GM19372 (cell line): ENCODE data around the gene RPL28.
"Not testable (repeated sequence)": the region's sequence is repeated elsewhere in the genome, so short reads cannot be mapped to it uniquely, and the experiment has no call there.

ENCODE experiments used
- ATAC-seq: cut with Tn5 transposase; IDR thresholded peaks from one replicate; pipeline ENCODE4 v1.9.1; 2021; ENCODE audit warnings: mild to moderate bottlenecking, low read depth, moderate library complexity; ENCODE audit not compliant: unreplicated experiment

The RPL28 gene

DNA sequence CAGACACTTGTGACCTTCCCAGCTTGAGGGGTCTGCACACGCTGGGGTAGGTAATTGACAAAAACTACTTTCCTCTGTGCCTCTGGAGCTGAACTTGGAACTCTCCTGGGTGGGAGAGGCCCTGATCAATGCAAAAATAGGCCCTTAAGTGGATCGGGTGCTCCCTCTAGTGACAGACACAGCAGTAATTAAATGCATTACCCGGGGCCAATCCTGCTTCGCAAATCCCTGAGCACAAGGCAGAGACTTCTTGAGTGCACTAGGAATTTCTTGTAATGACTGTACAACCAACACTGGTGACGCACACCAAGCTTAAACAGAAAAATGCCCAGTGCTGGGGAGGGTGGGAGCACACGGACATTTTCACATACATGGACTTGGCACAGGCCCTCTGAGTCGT, 32.5 kb downstream of the RPL28 start:
- ATAC-seq = no peak

DNA sequence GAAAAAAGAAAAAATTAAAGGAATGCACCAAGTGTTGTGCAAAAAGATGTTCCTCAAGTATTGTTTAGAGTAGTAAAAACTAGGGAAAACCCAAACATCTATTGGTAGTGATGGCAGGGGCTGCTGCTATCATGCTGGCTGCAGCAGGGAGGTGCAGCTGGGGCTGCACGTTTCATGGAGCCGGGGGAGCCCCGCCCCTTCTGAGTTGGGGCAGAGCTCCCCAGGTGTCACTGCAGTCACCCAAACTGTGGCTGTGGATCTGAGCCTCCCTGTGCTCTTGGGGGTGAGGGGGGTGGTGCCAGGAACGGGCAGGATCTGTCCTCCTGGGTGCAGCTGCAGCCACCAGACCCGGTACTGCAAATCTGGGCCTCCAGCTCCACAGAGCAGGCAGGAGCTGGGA, 33.4 kb downstream of the RPL28 start:
- no peak for ATAC-seq

GRCh38 chr19:55419624-55420236, 34.0 kb downstream of the RPL28 start:
- no peak for ATAC-seq

DNA sequence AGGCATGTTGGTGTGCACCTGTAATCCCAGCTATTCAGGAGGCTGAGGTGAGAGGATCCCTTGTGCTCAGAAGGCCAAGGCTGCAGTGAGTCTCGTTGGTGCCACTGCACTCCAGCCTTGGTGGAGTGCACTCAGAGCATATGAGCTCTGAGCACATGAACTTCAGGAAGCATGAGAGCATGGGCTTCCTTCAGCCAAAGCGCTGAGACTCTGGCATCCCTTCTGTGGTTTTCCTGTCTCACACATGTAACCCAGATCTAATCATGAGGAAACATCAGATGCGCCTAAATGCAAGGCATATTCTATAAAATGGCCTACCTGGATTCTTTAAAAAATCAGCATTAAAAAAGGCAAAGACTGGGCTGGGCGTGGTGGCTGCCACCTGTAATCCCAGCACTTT, 35.5 kb downstream of the RPL28 start:
- not testable (repeated sequence) for ATAC-seq

GRCh38 chr19:55423225-55424005, 37.7 kb downstream of the RPL28 start:
- no peak for ATAC-seq

DNA sequence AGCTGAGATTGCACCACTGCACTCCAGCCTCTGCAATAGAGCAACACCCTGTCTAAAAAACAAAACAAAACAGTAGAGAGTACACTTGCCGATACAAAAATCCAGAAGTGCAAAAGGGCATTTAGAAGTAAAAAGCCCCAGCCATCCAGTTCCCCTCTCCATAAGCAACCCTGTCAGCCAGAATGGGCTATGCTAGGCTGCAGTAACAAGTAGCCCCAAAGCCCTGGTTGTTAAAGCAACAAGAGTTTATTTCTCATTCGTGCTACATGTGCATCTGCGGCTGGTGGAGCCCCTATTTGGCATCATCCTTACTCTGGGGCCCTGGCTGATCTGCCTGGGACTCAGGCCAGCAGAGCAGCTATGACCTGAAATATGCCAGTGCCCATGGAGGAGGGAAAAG, 38.8 kb downstream of the RPL28 start:
- no peak for ATAC-seq

DNA sequence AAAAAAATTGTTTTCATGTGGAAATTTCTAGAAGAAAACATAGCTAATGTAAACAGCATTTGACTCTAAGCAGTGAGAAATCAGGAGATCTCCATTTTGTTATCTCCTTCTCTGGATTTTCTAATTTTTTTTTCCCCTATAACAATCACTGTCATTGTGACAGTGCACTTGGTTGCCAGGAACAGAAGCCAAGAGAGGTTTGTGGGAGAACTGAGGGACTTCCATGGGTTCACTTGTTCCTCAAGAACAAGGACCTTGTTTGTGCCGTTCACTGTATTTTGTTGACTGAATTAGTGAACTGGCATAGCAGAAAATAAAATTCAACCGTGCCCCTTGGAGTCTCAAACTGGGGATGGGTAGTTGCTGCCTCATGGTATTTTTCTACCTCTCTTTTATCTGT, 40.3 kb downstream of the RPL28 start:
- no peak for ATAC-seq

DNA sequence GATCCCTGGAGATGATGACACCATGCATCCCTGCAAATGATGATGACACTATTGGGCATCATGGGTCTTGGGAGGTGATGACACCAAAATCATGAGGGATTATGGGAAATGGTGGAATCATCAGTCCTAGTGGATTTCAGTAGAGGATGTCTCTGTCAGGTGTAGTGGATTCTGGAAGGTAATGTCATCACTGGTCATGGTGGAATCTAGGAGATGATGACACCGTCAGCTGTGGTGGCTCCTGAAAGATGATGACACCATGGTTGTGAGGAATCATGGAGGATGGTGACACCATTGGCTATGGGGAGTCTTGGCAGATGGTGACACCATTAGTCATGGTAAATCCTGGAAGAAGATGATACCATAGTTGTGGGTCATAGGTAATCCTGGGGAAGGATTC, 45.5 kb downstream of the RPL28 start:
- no peak for ATAC-seq

- no peak for ATAC-seq
Measured at GRCh38 chr19:55432241-55432959, 46.7 kb downstream of the RPL28 start.

- no peak for ATAC-seq
Measured at GRCh38 chr19:55433292-55433691, 47.6 kb downstream of the RPL28 start.

GRCh38 chr19:55434356-55434919, 48.7 kb downstream of the RPL28 start:
- ATAC-seq = no peak

DNA sequence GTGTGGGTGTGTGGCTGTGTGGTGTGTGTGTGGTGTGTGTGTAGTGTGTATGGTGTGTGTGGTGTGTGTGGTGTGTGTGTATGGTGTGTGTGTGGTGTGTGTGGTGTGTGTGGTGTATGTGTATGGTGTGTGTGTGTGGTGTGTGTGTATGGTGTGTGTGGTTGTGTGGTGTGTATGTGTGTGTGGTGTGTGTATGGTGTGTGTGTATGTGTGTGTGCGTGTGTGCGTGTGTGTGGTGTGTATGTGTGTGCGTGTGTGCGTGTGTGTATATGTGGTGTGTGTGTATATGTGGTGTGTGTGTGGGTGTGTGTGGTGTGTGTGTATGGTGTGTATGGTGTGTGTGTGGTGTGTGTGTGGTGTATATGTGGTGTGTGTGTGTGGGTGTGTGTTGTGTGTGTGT, 49.3 kb downstream of the RPL28 start:
- ATAC-seq = no peak

DNA sequence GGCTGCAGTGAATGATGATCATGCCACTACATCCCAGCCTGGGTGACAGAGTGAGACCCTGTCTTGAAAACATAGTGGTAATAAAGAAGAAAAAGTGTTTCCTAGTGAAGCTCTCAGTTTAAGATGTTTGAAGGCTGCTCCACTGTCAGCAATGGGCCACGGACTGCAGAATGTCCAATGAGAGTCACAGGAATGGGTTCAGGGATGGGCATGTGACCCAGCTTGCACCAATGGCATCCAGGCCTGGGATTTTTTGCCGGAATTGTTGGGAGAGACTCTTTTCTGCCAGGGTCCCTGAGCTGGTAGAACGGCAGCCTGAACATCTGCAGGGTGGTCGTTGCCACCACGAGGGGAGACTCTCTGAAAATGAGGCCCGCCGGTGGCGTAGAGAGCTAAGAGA, 51.1 kb downstream of the RPL28 start:
- ATAC-seq = no peak

DNA sequence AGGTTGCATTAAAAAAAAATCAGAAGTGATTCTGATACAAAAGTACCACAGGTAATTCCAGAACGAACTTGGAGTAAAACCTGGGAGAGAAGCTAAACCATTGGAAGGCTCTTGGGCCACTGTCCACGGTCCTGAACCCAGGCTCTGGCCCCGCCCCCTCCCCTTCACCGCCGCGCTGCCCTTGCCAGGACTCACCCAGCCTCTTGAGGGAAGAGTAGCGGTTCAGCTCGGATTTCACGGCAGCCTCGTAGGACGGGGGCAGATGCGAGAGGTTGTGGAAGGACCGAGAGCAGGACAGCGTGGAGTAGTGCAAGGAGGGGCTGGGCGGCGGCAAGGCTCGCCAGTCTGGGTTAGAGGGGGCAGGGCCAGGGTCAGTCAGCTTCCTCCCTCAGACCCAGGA, 51.7 kb downstream of the RPL28 start:
- no peak for ATAC-seq

DNA sequence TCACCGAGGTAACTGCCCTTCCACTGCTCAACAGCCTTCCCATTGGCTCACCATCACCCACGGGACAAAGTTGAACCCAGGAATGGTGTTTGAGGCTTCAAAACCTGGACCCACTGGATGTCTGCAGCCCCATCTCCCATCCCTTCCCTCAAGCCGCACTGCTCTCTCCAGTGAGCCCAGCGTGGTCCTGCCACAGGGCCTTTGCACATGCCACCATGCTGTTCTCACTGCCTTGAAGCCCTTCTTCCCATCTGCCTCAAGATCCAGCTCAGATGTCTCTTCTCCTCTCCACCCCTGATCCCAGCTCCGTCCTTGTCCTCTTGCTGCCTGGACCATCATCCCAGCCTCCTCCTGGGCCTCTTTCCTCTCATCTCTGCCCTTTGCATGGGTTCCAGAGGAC, 53.3 kb downstream of the RPL28 start:
- ATAC-seq = no peak

GRCh38 chr19:55440411-55441105, 54.8 kb downstream of the RPL28 start:
- ATAC-seq = no peak

- no peak for ATAC-seq
Measured at GRCh38 chr19:55441319-55441691, 55.6 kb downstream of the RPL28 start.

GRCh38 chr19:55441692-55442321, 56.1 kb downstream of the RPL28 start:
- no peak for ATAC-seq

- no peak for ATAC-seq
Measured at GRCh38 chr19:55442372-55442961, 56.7 kb downstream of the RPL28 start.
